ENCODE results near the gene RNF214.

RNF214 gene

GRCh38 chr11:117199053-117199915 lies 33.2 kb upstream of the RNF214 start, which contains the start of gene TAGLN:
Gene TAGLN (plus strand): TSS chr11:117199370. CDS start chr11:117203014, 3,644 bp downstream.
- H3K27me3 ChIP-seq (ENCODE audit: control insufficient read depth in 1 of 2, insufficient read depth in 2 of 2, low read length in 2 of 2), result no peaks in the 10 kb centered on the region
- peak within 1 kb of the TSS; percentile 100 for H3K27ac ChIP-seq (ENCODE audit: low read length)
- peak within 1 kb of the TSS; percentile 96 to 98 for H3K4me3 ChIP-seq (ENCODE audit: low read length in 2 of 2)
- H3K9me3 ChIP-seq (ENCODE audit: control insufficient read depth in 2 of 2, low read length in 2 of 2), result no peaks in the 10 kb centered on the region
- peaks cover 43 to 44% of the 10 kb centered on the region in 2 donors for H3K36me3 ChIP-seq (ENCODE audit: control insufficient read depth in 2 of 2, insufficient read depth in 2 of 2, low read length in 2 of 2)
- peak within 1 kb of the TSS; percentile 100 for H3K9ac ChIP-seq (ENCODE audit: low read length in 2 of 2)
- peaks cover 58% of the 10 kb centered on the region for H3K4me1 ChIP-seq (ENCODE audit: control insufficient read depth, insufficient read depth, low read length)

GRCh38 chr11:117199916-117200812 lies 32.3 kb upstream of the RNF214 start:
- Histone ChIP-seq H3K36me3 (ENCODE audit: control insufficient read depth in 2 of 2, insufficient read depth in 2 of 2, low read length in 2 of 2) (peaks cover 47 to 50% of the 10 kb centered on the region in 2 donors), H3K4me3 (ENCODE audit: low read length in 2 of 2) (peak overlapping the region; percentile 96 to 98), H3K4me1 (ENCODE audit: control insufficient read depth, insufficient read depth, low read length) (peaks cover 67% of the 10 kb centered on the region), H3K9ac (ENCODE audit: low read length in 2 of 2) (peak overlapping the region; percentile 100), H3K27ac (ENCODE audit: low read length) (peak overlapping the region; percentile 100), H3K9me3 (ENCODE audit: control insufficient read depth in 2 of 2, low read length in 2 of 2) (no peaks in the 10 kb centered on the region), H3K27me3 (ENCODE audit: control insufficient read depth in 1 of 2, insufficient read depth in 2 of 2, low read length in 2 of 2) (no peaks in the 10 kb centered on the region)

- peaks cover 72% of the 10 kb centered on the region for H3K4me1 ChIP-seq (ENCODE audit: control insufficient read depth, insufficient read depth, low read length)
- H3K36me3 ChIP-seq (ENCODE audit: control insufficient read depth in 2 of 2, insufficient read depth in 2 of 2, low read length in 2 of 2), result peaks cover 46 to 54% of the 10 kb centered on the region in 2 donors
- H3K27me3 ChIP-seq (ENCODE audit: control insufficient read depth in 1 of 2, insufficient read depth in 2 of 2, low read length in 2 of 2), result no peaks in the 10 kb centered on the region
- peak overlapping the region; percentile 96 to 98 for H3K4me3 ChIP-seq (ENCODE audit: low read length in 2 of 2)
- peak overlapping the region; percentile 100 for H3K9ac ChIP-seq (ENCODE audit: low read length in 2 of 2)
- peak overlapping the region; percentile 100 for H3K27ac ChIP-seq (ENCODE audit: low read length)
- no peaks in the 10 kb centered on the region for H3K9me3 ChIP-seq (ENCODE audit: control insufficient read depth in 2 of 2, low read length in 2 of 2)
These were observed 31.4 kb upstream of the RNF214 start for GRCh38 chr11:117200813-117201657.

- Histone ChIP-seq H3K9me3 (ENCODE audit: control insufficient read depth in 2 of 2, low read length in 2 of 2) (no peaks in the 10 kb centered on the region), H3K9ac (ENCODE audit: low read length in 2 of 2) (peak overlapping the region; percentile 100), H3K27ac (ENCODE audit: low read length) (peak overlapping the region; percentile 100), H3K36me3 (ENCODE audit: control insufficient read depth in 2 of 2, insufficient read depth in 2 of 2, low read length in 2 of 2) (peaks cover 45 to 54% of the 10 kb centered on the region in 2 donors), H3K4me3 (ENCODE audit: low read length in 2 of 2) (peak overlapping the region; percentile 96 to 98), H3K4me1 (ENCODE audit: control insufficient read depth, insufficient read depth, low read length) (peaks cover 71% of the 10 kb centered on the region), H3K27me3 (ENCODE audit: control insufficient read depth in 1 of 2, insufficient read depth in 2 of 2, low read length in 2 of 2) (no peaks in the 10 kb centered on the region)
These were observed 30.7 kb upstream of the RNF214 start for GRCh38 chr11:117201658-117202305.

- peaks cover 45 to 54% of the 10 kb centered on the region in 2 donors for H3K36me3 ChIP-seq (ENCODE audit: control insufficient read depth in 2 of 2, insufficient read depth in 2 of 2, low read length in 2 of 2)
- H3K4me3 ChIP-seq (ENCODE audit: low read length in 2 of 2), result peak overlapping the region; percentile 96 to 98
- H3K27ac ChIP-seq (ENCODE audit: low read length), result peak overlapping the region; percentile 100
- peak overlapping the region; percentile 100 for H3K9ac ChIP-seq (ENCODE audit: low read length in 2 of 2)
- no peaks in the 10 kb centered on the region for H3K27me3 ChIP-seq (ENCODE audit: control insufficient read depth in 1 of 2, insufficient read depth in 2 of 2, low read length in 2 of 2)
- H3K9me3 ChIP-seq (ENCODE audit: control insufficient read depth in 2 of 2, low read length in 2 of 2), result no peaks in the 10 kb centered on the region
- peaks cover 64% of the 10 kb centered on the region for H3K4me1 ChIP-seq (ENCODE audit: control insufficient read depth, insufficient read depth, low read length)
These were observed 29.9 kb upstream of the RNF214 start for GRCh38 chr11:117202386-117203068.

- peak overlapping the region; percentile 96 to 98 for H3K4me3 ChIP-seq (ENCODE audit: low read length in 2 of 2)
- H3K9ac ChIP-seq (ENCODE audit: low read length in 2 of 2), result peak overlapping the region; percentile 100
- peaks cover 59% of the 10 kb centered on the region for H3K4me1 ChIP-seq (ENCODE audit: control insufficient read depth, insufficient read depth, low read length)
- H3K36me3 ChIP-seq (ENCODE audit: control insufficient read depth in 2 of 2, insufficient read depth in 2 of 2, low read length in 2 of 2), result peaks cover 45 to 54% of the 10 kb centered on the region in 2 donors
- H3K9me3 ChIP-seq (ENCODE audit: control insufficient read depth in 2 of 2, low read length in 2 of 2), result no peaks in the 10 kb centered on the region
- no peaks in the 10 kb centered on the region for H3K27me3 ChIP-seq (ENCODE audit: control insufficient read depth in 1 of 2, insufficient read depth in 2 of 2, low read length in 2 of 2)
- peak overlapping the region; percentile 100 for H3K27ac ChIP-seq (ENCODE audit: low read length)
These were observed 29.4 kb upstream of the RNF214 start for GRCh38 chr11:117203069-117203407.

- Histone ChIP-seq H3K36me3 (ENCODE audit: control insufficient read depth in 2 of 2, insufficient read depth in 2 of 2, low read length in 2 of 2) (peaks cover 45 to 54% of the 10 kb centered on the region in 2 donors), H3K4me1 (ENCODE audit: control insufficient read depth, insufficient read depth, low read length) (peaks cover 46% of the 10 kb centered on the region), H3K27me3 (ENCODE audit: control insufficient read depth in 1 of 2, insufficient read depth in 2 of 2, low read length in 2 of 2) (no peaks in the 10 kb centered on the region), H3K9me3 (ENCODE audit: control insufficient read depth in 2 of 2, low read length in 2 of 2) (no peaks in the 10 kb centered on the region), H3K4me3 (ENCODE audit: low read length in 2 of 2) (peak overlapping the region; percentile 96 to 98), H3K27ac (ENCODE audit: low read length) (peak overlapping the region; percentile 100), H3K9ac (ENCODE audit: low read length in 2 of 2) (peak overlapping the region; percentile 100)
These were observed 28.0 kb upstream of the RNF214 start for GRCh38 chr11:117204283-117205080.

GRCh38 chr11:117205211-117205818 lies 27.2 kb upstream of the RNF214 start:
- Histone ChIP-seq H3K4me1 (ENCODE audit: control insufficient read depth, insufficient read depth, low read length) (peaks cover 41% of the 10 kb centered on the region), H3K36me3 (ENCODE audit: control insufficient read depth in 2 of 2, insufficient read depth in 2 of 2, low read length in 2 of 2) (peaks cover 42 to 51% of the 10 kb centered on the region in 2 donors), H3K9me3 (ENCODE audit: control insufficient read depth in 2 of 2, low read length in 2 of 2) (no peaks in the 10 kb centered on the region), H3K9ac (ENCODE audit: low read length in 2 of 2) (peak overlapping the region; percentile 100), H3K4me3 (ENCODE audit: low read length in 2 of 2) (peak overlapping the region; percentile 96 to 98), H3K27me3 (ENCODE audit: control insufficient read depth in 1 of 2, insufficient read depth in 2 of 2, low read length in 2 of 2) (no peaks in the 10 kb centered on the region), H3K27ac (ENCODE audit: low read length) (peak overlapping the region; percentile 100)

All from stomach smooth muscle (tissue), 2 donors.